ENCODE data around the gene DDB1. TPM values are rescaled to one million over a fixed set of nuclear protein-coding genes. Genes with fewer than 3 reads are reported as not detected.

Gene DDB1
- total and polyA plus RNA-seq, 10 of the 15 experiments (the other 5 are each of a cell fraction or from before 2014, with no cell fraction given) = 136 to 272 (median 216) TPM

DNA sequence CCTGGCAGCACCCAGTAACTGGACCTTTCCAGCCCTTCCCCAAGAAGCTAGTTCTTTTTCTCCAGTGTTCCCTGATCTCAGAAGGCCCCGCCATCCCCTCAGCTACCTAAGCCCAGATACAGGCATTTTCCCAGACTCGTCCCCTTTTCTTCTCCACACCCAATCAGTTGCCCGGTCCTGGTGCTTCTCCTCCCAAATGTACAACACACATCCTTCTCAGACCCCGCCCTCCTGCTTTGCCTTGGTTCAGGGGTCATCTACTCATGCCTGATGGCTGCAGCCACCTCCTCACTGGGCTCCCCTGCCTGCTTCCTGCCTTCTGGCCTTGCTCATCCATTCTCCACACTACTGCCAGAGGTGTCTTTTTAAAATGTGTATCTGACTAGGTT is 6.6 kb upstream of the DDB1 start (continued):
- TF ChIP-seq, protein P1, sequence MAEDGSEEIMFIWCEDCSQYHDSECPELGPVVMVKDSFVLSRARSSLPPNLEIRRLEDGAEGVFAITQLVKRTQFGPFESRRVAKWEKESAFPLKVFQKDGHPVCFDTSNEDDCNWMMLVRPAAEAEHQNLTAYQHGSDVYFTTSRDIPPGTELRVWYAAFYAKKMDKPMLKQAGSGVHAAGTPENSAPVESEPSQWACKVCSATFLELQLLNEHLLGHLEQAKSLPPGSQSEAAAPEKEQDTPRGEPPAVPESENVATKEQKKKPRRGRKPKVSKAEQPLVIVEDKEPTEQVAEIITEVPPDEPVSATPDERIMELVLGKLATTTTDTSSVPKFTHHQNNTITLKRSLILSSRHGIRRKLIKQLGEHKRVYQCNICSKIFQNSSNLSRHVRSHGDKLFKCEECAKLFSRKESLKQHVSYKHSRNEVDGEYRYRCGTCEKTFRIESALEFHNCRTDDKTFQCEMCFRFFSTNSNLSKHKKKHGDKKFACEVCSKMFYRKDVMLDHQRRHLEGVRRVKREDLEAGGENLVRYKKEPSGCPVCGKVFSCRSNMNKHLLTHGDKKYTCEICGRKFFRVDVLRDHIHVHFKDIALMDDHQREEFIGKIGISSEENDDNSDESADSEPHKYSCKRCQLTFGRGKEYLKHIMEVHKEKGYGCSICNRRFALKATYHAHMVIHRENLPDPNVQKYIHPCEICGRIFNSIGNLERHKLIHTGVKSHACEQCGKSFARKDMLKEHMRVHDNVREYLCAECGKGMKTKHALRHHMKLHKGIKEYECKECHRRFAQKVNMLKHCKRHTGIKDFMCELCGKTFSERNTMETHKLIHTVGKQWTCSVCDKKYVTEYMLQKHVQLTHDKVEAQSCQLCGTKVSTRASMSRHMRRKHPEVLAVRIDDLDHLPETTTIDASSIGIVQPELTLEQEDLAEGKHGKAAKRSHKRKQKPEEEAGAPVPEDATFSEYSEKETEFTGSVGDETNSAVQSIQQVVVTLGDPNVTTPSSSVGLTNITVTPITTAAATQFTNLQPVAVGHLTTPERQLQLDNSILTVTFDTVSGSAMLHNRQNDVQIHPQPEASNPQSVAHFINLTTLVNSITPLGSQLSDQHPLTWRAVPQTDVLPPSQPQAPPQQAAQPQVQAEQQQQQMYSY (CRISPR knock-in tag; IDR thresholded peaks at IDR 0.05) = no peak
- TF ChIP-seq RUNX3 (IDR thresholded peaks at IDR 0.05; ENCODE audit: low read length) = no peak
- TF ChIP-seq, protein P2, sequence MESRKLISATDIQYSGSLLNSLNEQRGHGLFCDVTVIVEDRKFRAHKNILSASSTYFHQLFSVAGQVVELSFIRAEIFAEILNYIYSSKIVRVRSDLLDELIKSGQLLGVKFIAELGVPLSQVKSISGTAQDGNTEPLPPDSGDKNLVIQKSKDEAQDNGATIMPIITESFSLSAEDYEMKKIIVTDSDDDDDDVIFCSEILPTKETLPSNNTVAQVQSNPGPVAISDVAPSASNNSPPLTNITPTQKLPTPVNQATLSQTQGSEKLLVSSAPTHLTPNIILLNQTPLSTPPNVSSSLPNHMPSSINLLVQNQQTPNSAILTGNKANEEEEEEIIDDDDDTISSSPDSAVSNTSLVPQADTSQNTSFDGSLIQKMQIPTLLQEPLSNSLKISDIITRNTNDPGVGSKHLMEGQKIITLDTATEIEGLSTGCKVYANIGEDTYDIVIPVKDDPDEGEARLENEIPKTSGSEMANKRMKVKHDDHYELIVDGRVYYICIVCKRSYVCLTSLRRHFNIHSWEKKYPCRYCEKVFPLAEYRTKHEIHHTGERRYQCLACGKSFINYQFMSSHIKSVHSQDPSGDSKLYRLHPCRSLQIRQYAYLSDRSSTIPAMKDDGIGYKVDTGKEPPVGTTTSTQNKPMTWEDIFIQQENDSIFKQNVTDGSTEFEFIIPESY (IDR thresholded peaks at IDR 0.05) = no peak
- TF ChIP-seq EGR1 (IDR thresholded peaks at IDR 0.05; ENCODE audit: borderline replicate concordance in 1 of 2, low read depth in 2 of 2, low read length in 2 of 2) = no peak
- no peak for TF ChIP-seq RELA (IDR thresholded peaks at IDR 0.05; ENCODE audit: borderline replicate concordance, partially characterized antibody)
- TF ChIP-seq LARP7 (IDR thresholded peaks at IDR 0.05) = no peak

All from GM12878 (cell line).